Measurements from ENCODE around the gene NCSTN. TPM values are rescaled to one million over a fixed set of nuclear protein-coding genes. Genes with fewer than 3 reads are reported as not detected.

Gene NCSTN
- polyA plus RNA-seq, 4 donors, result 50.1 to 138 (median 59.6) TPM

- WGBS, 3 donors, result 40 to 67% (median 62%) methylated on average over 2 of the region's 2 CpGs
- Histone ChIP-seq H3K27me3 (ENCODE audit: control insufficient read depth in 3 of 3, insufficient read depth in 3 of 3, low read length in 3 of 3) (no peaks in the 10 kb centered on the region), H3K9me3 (ENCODE audit: control insufficient read depth in 2 of 2, insufficient read depth in 1 of 2, low read depth in 1 of 2, low read length in 1 of 2) (no peaks in the 10 kb centered on the region), H3K4me1 (ENCODE audit: control insufficient read depth in 3 of 3, insufficient read depth in 2 of 3, low read depth in 1 of 3, low read length in 2 of 3) (peaks cover 0 to 11% (median 4%) of the 10 kb centered on the region in 3 donors), H3K4me3 (ENCODE audit: low read depth in 1 of 3, low read length in 3 of 3) (no peak overlapping the region), H3K27ac (ENCODE audit: low read depth in 1 of 3, low read length in 2 of 3) (no peak overlapping the region), H3K36me3 (ENCODE audit: control insufficient read depth in 3 of 3, insufficient read depth in 2 of 3, low read depth in 1 of 3, low read length in 3 of 3) (peaks cover 2 to 16% (median 16%) of the 10 kb centered on the region in 3 donors)
- DNase-seq, result no peak
- FAIRE-seq, result no peak
Measured at GRCh38 chr1:160340866-160341265, 2.3 kb upstream of the NCSTN start.

- Histone ChIP-seq H3K27me3 (ENCODE audit: control insufficient read depth in 3 of 3, insufficient read depth in 3 of 3, low read length in 3 of 3) (no peaks in the 10 kb centered on the region), H3K9me3 (ENCODE audit: control insufficient read depth in 2 of 2, insufficient read depth in 1 of 2, low read depth in 1 of 2, low read length in 1 of 2) (no peaks in the 10 kb centered on the region), H3K4me3 (ENCODE audit: low read depth in 1 of 3, low read length in 3 of 3) (peak overlapping the region; percentile 76 to 83 (median 81)), H3K36me3 (ENCODE audit: control insufficient read depth in 3 of 3, insufficient read depth in 2 of 3, low read depth in 1 of 3, low read length in 3 of 3) (peaks cover 4 to 18% (median 16%) of the 10 kb centered on the region in 3 donors), H3K4me1 (ENCODE audit: control insufficient read depth in 3 of 3, insufficient read depth in 2 of 3, low read depth in 1 of 3, low read length in 2 of 3) (peaks cover 0 to 11% (median 7%) of the 10 kb centered on the region in 3 donors), H3K27ac (ENCODE audit: low read depth in 1 of 3, low read length in 2 of 3) (peak overlapping the region; percentile 83 to 95 (median 91))
- FAIRE-seq (no peak), DNase-seq (peak; percentile 61 to 75)
- 0 to 1% (median 0%) methylated on average over 7 of the region's 7 CpGs for WGBS, 3 donors
Measured at GRCh38 chr1:160342526-160342925, 657 bp upstream of the NCSTN start.

DNA sequence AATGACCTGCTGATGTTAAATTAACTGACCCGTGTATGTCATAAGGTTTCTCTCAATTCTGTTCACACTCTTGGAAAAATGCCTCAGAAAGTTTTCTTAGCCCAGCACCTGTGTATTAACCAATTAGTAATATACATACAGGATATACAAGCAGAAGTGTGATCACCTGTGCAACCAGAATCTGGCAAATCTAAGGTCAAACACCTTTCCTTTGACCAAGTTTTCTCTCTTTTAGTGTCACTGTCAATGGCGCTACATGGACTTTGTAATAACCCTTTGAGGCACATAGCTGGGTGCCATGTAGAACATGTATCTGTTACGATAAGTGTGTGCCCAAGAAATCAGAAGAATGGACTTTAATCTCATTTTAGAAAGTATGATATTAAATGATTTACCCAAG is 1.1 kb downstream of the NCSTN start:
- Histone ChIP-seq H3K4me1 (ENCODE audit: control insufficient read depth in 3 of 3, insufficient read depth in 2 of 3, low read depth in 1 of 3, low read length in 2 of 3) (peaks cover 0 to 11% (median 7%) of the 10 kb centered on the region in 3 donors), H3K9me3 (ENCODE audit: control insufficient read depth in 2 of 2, insufficient read depth in 1 of 2, low read depth in 1 of 2, low read length in 1 of 2) (no peaks in the 10 kb centered on the region), H3K27ac (ENCODE audit: low read depth in 1 of 3, low read length in 2 of 3) (peak overlapping the region; percentile 77 to 91 (median 83)), H3K4me3 (ENCODE audit: low read depth in 1 of 3, low read length in 3 of 3) (peak overlapping the region; percentile 38 to 83 (median 76)), H3K36me3 (ENCODE audit: control insufficient read depth in 3 of 3, insufficient read depth in 2 of 3, low read depth in 1 of 3, low read length in 3 of 3) (peaks cover 5 to 25% (median 17%) of the 10 kb centered on the region in 3 donors), H3K27me3 (ENCODE audit: control insufficient read depth in 3 of 3, insufficient read depth in 3 of 3, low read length in 3 of 3) (no peaks in the 10 kb centered on the region)
- peak; percentile 55 to 82 for DNase-seq
- 17 to 58% (median 31%) methylated on average over 3 of the region's 3 CpGs for WGBS, 3 donors
- no peak for FAIRE-seq

DNA sequence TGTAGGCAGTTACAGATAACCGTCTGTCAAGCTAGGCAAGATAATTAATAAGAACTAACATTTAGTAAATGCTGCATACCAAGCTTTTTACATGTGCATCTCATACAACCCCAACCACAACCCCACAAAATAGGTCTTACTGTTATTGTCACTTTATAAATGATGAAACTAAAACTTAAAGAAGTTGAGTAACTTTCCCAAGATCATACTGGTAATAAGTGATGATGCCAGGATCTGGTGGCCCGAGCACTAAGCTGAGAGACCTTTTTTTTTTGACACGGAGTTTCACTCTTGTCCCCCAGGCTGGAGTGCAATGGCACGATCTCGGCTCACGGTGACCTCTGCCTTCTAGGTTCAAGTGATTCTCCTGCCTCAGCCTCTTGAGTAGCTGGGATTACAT is 1.8 kb downstream of the NCSTN start:
- H3K36me3 ChIP-seq (ENCODE audit: control insufficient read depth in 3 of 3, insufficient read depth in 2 of 3, low read depth in 1 of 3, low read length in 3 of 3), result peaks cover 5 to 27% (median 18%) of the 10 kb centered on the region in 3 donors
- DNase-seq (no peak), FAIRE-seq (no peak)
- H3K27ac ChIP-seq (ENCODE audit: low read depth in 1 of 3, low read length in 2 of 3), result peak overlapping the region in 2 of 3 donors; percentile 22 to 91
- H3K27me3 ChIP-seq (ENCODE audit: control insufficient read depth in 3 of 3, insufficient read depth in 3 of 3, low read length in 3 of 3), result no peaks in the 10 kb centered on the region
- H3K4me3 ChIP-seq (ENCODE audit: low read depth in 1 of 3, low read length in 3 of 3), result peak overlapping the region in 1 of 3 donors; percentile 83
- WGBS, 3 donors, result 84 to 90% (median 84%) methylated on average over 6 of the region's 6 CpGs
- H3K9me3 ChIP-seq (ENCODE audit: control insufficient read depth in 2 of 2, insufficient read depth in 1 of 2, low read depth in 1 of 2, low read length in 1 of 2), result no peaks in the 10 kb centered on the region
- H3K4me1 ChIP-seq (ENCODE audit: control insufficient read depth in 3 of 3, insufficient read depth in 2 of 3, low read depth in 1 of 3, low read length in 2 of 3), result peaks cover 0 to 11% (median 7%) of the 10 kb centered on the region in 3 donors

DNA sequence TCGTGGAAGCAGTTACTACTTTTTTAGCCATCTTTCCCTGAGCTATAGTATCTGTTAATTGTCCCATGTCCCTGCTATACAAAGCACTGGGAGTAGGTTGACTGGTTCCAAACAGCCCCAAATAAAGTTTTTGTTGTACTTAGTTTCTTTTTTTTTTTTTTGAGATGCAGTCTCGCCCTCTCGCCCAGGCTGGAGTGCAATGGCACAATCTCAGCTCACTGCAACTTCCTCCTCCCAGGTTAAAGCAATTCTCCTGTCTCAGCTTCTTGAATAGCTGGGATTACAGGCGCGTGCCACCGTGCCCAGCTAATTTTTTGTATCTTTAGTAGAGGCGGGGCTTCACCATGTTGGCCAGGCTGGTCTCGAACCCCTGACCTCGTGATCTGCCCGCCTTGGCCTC is 3.3 kb downstream of the NCSTN start:
- Histone ChIP-seq H3K9me3 (ENCODE audit: control insufficient read depth in 2 of 2, insufficient read depth in 1 of 2, low read depth in 1 of 2, low read length in 1 of 2) (no peaks in the 10 kb centered on the region), H3K27ac (ENCODE audit: low read depth in 1 of 3, low read length in 2 of 3) (no peak overlapping the region), H3K27me3 (ENCODE audit: control insufficient read depth in 3 of 3, insufficient read depth in 3 of 3, low read length in 3 of 3) (no peaks in the 10 kb centered on the region), H3K4me3 (ENCODE audit: low read depth in 1 of 3, low read length in 3 of 3) (no peak overlapping the region), H3K4me1 (ENCODE audit: control insufficient read depth in 3 of 3, insufficient read depth in 2 of 3, low read depth in 1 of 3, low read length in 2 of 3) (peaks cover 0 to 7% (median 5%) of the 10 kb centered on the region in 3 donors), H3K36me3 (ENCODE audit: control insufficient read depth in 3 of 3, insufficient read depth in 2 of 3, low read depth in 1 of 3, low read length in 3 of 3) (peaks cover 7 to 36% (median 23%) of the 10 kb centered on the region in 3 donors)
- no peak for DNase-seq
- WGBS, 3 donors, result 76 to 82% (median 76%) methylated on average over 10 of the region's 10 CpGs
- FAIRE-seq, result no peak

- peaks cover 7 to 41% (median 28%) of the 10 kb centered on the region in 3 donors for H3K36me3 ChIP-seq (ENCODE audit: control insufficient read depth in 3 of 3, insufficient read depth in 2 of 3, low read depth in 1 of 3, low read length in 3 of 3)
- H3K27me3 ChIP-seq (ENCODE audit: control insufficient read depth in 3 of 3, insufficient read depth in 3 of 3, low read length in 3 of 3), result no peaks in the 10 kb centered on the region
- DNase-seq (no peak), FAIRE-seq (no peak)
- 62 to 68% (median 63%) methylated on average over 4 of the region's 4 CpGs for WGBS, 3 donors
- H3K9me3 ChIP-seq (ENCODE audit: control insufficient read depth in 2 of 2, insufficient read depth in 1 of 2, low read depth in 1 of 2, low read length in 1 of 2), result no peaks in the 10 kb centered on the region
- no peak overlapping the region for H3K4me3 ChIP-seq (ENCODE audit: low read depth in 1 of 3, low read length in 3 of 3)
- H3K27ac ChIP-seq (ENCODE audit: low read depth in 1 of 3, low read length in 2 of 3), result peak overlapping the region in 1 of 3 donors; percentile 32
- peaks cover 0 to 7% (median 5%) of the 10 kb centered on the region in 3 donors for H3K4me1 ChIP-seq (ENCODE audit: control insufficient read depth in 3 of 3, insufficient read depth in 2 of 3, low read depth in 1 of 3, low read length in 2 of 3)
Measured at GRCh38 chr1:160346958-160347357, 3.8 kb downstream of the NCSTN start.

- Histone ChIP-seq H3K4me1 (ENCODE audit: control insufficient read depth in 3 of 3, insufficient read depth in 2 of 3, low read depth in 1 of 3, low read length in 2 of 3) (peaks cover 0 to 3% (median 0%) of the 10 kb centered on the region in 3 donors), H3K27me3 (ENCODE audit: control insufficient read depth in 3 of 3, insufficient read depth in 3 of 3, low read length in 3 of 3) (no peaks in the 10 kb centered on the region), H3K4me3 (ENCODE audit: low read depth in 1 of 3, low read length in 3 of 3) (no peak overlapping the region), H3K36me3 (ENCODE audit: control insufficient read depth in 3 of 3, insufficient read depth in 2 of 3, low read depth in 1 of 3, low read length in 3 of 3) (peaks cover 27 to 67% (median 63%) of the 10 kb centered on the region in 3 donors), H3K9me3 (ENCODE audit: control insufficient read depth in 2 of 2, insufficient read depth in 1 of 2, low read depth in 1 of 2, low read length in 1 of 2) (no peaks in the 10 kb centered on the region), H3K27ac (ENCODE audit: low read depth in 1 of 3, low read length in 2 of 3) (no peak overlapping the region)
- no peak for DNase-seq
- 85 to 89% (median 86%) methylated on average over 4 of the region's 4 CpGs for WGBS, 3 donors
- FAIRE-seq, result no peak
Measured at GRCh38 chr1:160351629-160352028, 8.4 kb downstream of the NCSTN start.

GRCh38 chr1:160352555-160352954 is 9.4 kb downstream of the NCSTN start:
- Histone ChIP-seq H3K9me3 (ENCODE audit: control insufficient read depth in 2 of 2, insufficient read depth in 1 of 2, low read depth in 1 of 2, low read length in 1 of 2) (no peaks in the 10 kb centered on the region), H3K4me3 (ENCODE audit: low read depth in 1 of 3, low read length in 3 of 3) (no peak overlapping the region), H3K27ac (ENCODE audit: low read depth in 1 of 3, low read length in 2 of 3) (no peak overlapping the region), H3K27me3 (ENCODE audit: control insufficient read depth in 3 of 3, insufficient read depth in 3 of 3, low read length in 3 of 3) (no peaks in the 10 kb centered on the region), H3K4me1 (ENCODE audit: control insufficient read depth in 3 of 3, insufficient read depth in 2 of 3, low read depth in 1 of 3, low read length in 2 of 3) (no peaks in the 10 kb centered on the region), H3K36me3 (ENCODE audit: control insufficient read depth in 3 of 3, insufficient read depth in 2 of 3, low read depth in 1 of 3, low read length in 3 of 3) (peaks cover 27 to 71% (median 65%) of the 10 kb centered on the region in 3 donors)
- FAIRE-seq (no peak), DNase-seq (no peak)
- 82 to 91% (median 91%) methylated on average over 8 of the region's 8 CpGs for WGBS, 3 donors

DNA sequence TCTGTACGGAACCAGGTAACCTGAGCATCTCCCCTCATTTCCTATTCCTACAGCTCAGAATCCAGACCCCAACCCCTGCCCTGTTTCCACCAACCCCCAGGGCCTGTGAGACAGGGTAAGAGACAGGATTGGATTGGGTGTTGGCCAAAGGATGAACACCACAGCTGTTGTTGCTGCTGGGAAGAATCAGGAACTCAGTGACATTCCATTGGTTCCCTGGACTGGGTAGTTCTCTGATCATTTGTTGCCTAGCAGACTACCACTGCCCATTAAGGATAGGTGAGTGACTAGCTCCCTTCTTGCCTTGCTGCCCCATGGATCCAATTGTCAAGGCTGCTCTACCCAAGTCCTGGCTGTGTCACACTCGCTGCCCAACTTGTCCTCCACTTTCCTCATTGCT is 10.0 kb downstream of the NCSTN start:
- H3K36me3 ChIP-seq (ENCODE audit: control insufficient read depth in 3 of 3, insufficient read depth in 2 of 3, low read depth in 1 of 3, low read length in 3 of 3), result peaks cover 27 to 74% (median 69%) of the 10 kb centered on the region in 3 donors
- DNase-seq, result no peak
- no peaks in the 10 kb centered on the region for H3K9me3 ChIP-seq (ENCODE audit: control insufficient read depth in 2 of 2, insufficient read depth in 1 of 2, low read depth in 1 of 2, low read length in 1 of 2)
- no peaks in the 10 kb centered on the region for H3K27me3 ChIP-seq (ENCODE audit: control insufficient read depth in 3 of 3, insufficient read depth in 3 of 3, low read length in 3 of 3)
- FAIRE-seq, result no peak
- no peak overlapping the region for H3K27ac ChIP-seq (ENCODE audit: low read depth in 1 of 3, low read length in 2 of 3)
- no peak overlapping the region for H3K4me3 ChIP-seq (ENCODE audit: low read depth in 1 of 3, low read length in 3 of 3)
- H3K4me1 ChIP-seq (ENCODE audit: control insufficient read depth in 3 of 3, insufficient read depth in 2 of 3, low read depth in 1 of 3, low read length in 2 of 3), result no peaks in the 10 kb centered on the region
- WGBS, 3 donors, result 90 to 97% (median 97%) methylated on average over 2 of the region's 2 CpGs
